ENCODE results near the gene VPS13C.

The VPS13C gene

DNA sequence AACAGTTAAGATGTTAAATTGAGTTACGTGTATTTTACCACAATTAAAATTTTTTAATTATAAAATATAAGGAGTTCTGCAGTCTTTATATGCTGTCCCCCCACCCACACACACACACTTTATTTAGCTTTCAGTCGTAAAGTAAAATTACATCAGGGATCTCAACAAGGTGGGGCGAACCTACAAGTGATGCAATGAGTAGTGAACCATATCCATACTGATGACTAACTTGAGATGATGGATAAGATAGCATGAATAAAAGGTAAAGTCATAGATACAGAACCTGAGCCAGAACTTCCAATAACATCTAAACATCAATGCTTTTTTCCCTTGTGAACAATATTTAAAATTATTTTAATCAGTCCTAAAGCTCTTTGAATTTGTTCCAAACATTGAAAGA lies 77.2 kb downstream of the VPS13C start:
- H3K27me3 ChIP-seq (replicated peaks; ENCODE audit: control insufficient read depth, insufficient read depth, low read length): no peaks in the 10 kb centered on the region
- no peak overlapping the region for H3K9ac ChIP-seq (ENCODE audit: low read length)
- no peak for DNase-seq (ENCODE audit: low read depth)
- no peaks in the 10 kb centered on the region for H3K9me3 ChIP-seq (ENCODE audit: control insufficient read depth, low read length)
- H3K36me3 ChIP-seq (ENCODE audit: control insufficient read depth, insufficient read depth, low read length, severe bottlenecking): peaks cover 57% of the 10 kb centered on the region
- no peak overlapping the region for H3K4me3 ChIP-seq (ENCODE audit: low read length)
- H3K4me1 ChIP-seq (ENCODE audit: control insufficient read depth, insufficient read depth, low read length): no peaks in the 10 kb centered on the region

DNA sequence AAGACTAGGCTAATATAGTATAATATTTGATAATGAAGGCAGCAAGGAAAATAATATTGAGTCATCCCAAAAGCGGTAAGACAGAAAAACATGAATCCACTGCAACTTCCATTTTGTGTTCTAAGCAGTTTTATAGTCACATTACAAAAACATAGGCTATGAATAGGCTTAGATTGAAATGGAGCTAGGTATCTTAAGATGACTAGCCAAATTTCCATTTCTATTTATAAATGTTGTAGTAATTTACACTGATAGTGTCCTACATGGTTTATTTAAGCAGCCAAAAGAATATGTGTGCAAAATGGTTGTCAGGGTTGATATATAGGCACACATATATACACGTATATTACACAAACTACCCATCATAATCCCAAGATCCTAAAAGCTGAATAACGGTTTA lies 82.0 kb downstream of the VPS13C start:
- no peak overlapping the region for H3K4me3 ChIP-seq (ENCODE audit: low read length)
- DNase-seq (ENCODE audit: low read depth): no peak
- H3K36me3 ChIP-seq (ENCODE audit: control insufficient read depth, insufficient read depth, low read length, severe bottlenecking): peaks cover 56% of the 10 kb centered on the region
- no peaks in the 10 kb centered on the region for H3K27me3 ChIP-seq (replicated peaks; ENCODE audit: control insufficient read depth, insufficient read depth, low read length)
- no peaks in the 10 kb centered on the region for H3K9me3 ChIP-seq (ENCODE audit: control insufficient read depth, low read length)
- no peaks in the 10 kb centered on the region for H3K4me1 ChIP-seq (ENCODE audit: control insufficient read depth, insufficient read depth, low read length)
- H3K9ac ChIP-seq (ENCODE audit: low read length): no peak overlapping the region

DNA sequence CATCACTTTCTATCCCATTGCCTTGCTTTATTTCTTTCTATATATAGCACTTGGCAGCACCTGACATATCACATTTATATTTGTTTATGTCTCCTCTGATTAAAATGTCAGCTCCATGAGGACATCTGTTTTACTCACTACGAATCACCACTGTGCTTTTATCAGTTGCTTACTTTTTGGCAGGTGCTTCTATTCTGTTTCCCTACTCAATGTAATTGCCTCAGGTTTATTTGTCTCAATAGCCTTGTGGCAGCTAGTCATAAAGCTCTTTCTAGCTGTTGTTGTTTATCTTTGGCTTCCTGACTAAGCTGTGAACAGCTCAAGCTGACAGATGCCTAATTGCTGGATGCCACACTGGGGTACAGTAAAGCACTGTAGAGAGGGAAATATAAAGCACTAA lies 85.5 kb downstream of the VPS13C start:
- H3K27me3 ChIP-seq (replicated peaks; ENCODE audit: control insufficient read depth, insufficient read depth, low read length): no peaks in the 10 kb centered on the region
- no peak for DNase-seq (ENCODE audit: low read depth)
- no peaks in the 10 kb centered on the region for H3K4me1 ChIP-seq (ENCODE audit: control insufficient read depth, insufficient read depth, low read length)
- no peak overlapping the region for H3K4me3 ChIP-seq (ENCODE audit: low read length)
- no peaks in the 10 kb centered on the region for H3K9me3 ChIP-seq (ENCODE audit: control insufficient read depth, low read length)
- no peak overlapping the region for H3K9ac ChIP-seq (ENCODE audit: low read length)
- H3K36me3 ChIP-seq (ENCODE audit: control insufficient read depth, insufficient read depth, low read length, severe bottlenecking): peaks cover 65% of the 10 kb centered on the region

DNA sequence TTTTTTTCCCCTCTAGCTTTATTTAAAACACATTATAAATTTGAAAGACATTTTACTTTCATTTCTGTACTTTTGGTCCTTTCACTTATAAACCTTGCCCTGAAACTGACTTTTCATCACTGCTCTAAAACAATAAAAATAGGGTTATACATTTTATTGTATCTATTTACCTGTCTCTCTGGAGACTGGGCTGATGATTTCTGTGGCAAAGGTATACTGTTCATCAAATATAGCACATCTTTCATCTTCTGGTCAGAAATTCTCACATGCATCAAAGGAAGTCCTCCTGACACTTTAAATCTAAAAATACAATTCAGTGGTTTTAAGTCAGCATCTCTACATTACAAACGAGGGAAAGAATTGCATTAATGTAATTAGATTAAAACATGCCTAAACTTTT lies 86.1 kb downstream of the VPS13C start:
- DNase-seq (ENCODE audit: low read depth): no peak
- no peak overlapping the region for H3K4me3 ChIP-seq (ENCODE audit: low read length)

DNA sequence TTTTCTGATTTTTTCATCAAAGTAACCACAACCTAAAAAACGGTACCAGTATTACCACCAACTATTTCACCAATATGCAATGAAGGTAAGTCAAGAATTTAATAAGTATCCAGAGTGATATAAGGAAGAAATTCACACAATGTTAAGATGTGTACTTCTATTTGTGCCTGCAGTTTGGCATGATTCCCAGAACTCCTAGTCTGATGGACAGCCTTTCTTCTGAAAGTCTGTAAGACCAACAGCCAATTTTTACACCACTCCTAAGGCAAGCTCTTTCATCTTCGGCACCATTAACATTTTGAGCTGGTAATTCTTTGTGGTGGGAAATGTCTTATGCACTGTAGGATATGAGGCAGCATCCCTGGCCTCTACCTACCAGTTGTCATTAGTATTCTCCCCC lies 108.3 kb downstream of the VPS13C start:
- H3K9me3 ChIP-seq (ENCODE audit: control insufficient read depth, low read length): no peaks in the 10 kb centered on the region
- H3K4me3 ChIP-seq (ENCODE audit: low read length): no peak overlapping the region
- no peaks in the 10 kb centered on the region for H3K27me3 ChIP-seq (replicated peaks; ENCODE audit: control insufficient read depth, insufficient read depth, low read length)
- H3K36me3 ChIP-seq (ENCODE audit: control insufficient read depth, insufficient read depth, low read length, severe bottlenecking): peaks cover 50% of the 10 kb centered on the region
- H3K9ac ChIP-seq (ENCODE audit: low read length): no peak overlapping the region
- H3K4me1 ChIP-seq (ENCODE audit: control insufficient read depth, insufficient read depth, low read length): peaks cover 3% of the 10 kb centered on the region
- no peak for DNase-seq (ENCODE audit: low read depth)

More for the DNA sequence above, 86.1 kb downstream of the VPS13C start:
- Histone ChIP-seq H3K36me3 (ENCODE audit: control insufficient read depth, insufficient read depth, low read length, severe bottlenecking) (peaks cover 70% of the 10 kb centered on the region), H3K4me1 (ENCODE audit: control insufficient read depth, insufficient read depth, low read length) (no peaks in the 10 kb centered on the region), H3K27me3 (replicated peaks; ENCODE audit: control insufficient read depth, insufficient read depth, low read length) (no peaks in the 10 kb centered on the region), H3K9me3 (ENCODE audit: control insufficient read depth, low read length) (no peaks in the 10 kb centered on the region), H3K9ac (ENCODE audit: low read length) (no peak overlapping the region)

DNA sequence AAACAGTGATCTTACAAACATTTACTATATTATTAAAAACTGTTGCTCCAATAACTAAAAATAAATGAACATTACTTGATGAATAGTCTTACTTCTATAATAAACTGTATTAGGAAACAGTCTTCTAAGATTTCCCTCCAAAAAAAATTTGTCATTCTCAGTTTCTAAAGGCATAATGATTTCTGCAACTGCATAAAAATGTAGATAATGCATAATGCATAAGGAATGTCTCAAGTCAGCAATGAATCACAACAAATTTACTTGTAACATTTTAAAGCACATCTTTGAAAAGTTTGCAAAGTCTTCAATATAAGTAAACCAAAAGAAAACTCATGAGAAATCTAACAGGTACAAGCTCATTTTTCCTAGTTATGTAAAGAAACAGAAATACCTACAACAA lies 113.5 kb downstream of the VPS13C start:
- Histone ChIP-seq H3K27me3 (replicated peaks; ENCODE audit: control insufficient read depth, insufficient read depth, low read length) (no peaks in the 10 kb centered on the region), H3K4me3 (ENCODE audit: low read length) (no peak overlapping the region), H3K4me1 (ENCODE audit: control insufficient read depth, insufficient read depth, low read length) (peaks cover 11% of the 10 kb centered on the region), H3K9me3 (ENCODE audit: control insufficient read depth, low read length) (peaks cover 3% of the 10 kb centered on the region), H3K36me3 (ENCODE audit: control insufficient read depth, insufficient read depth, low read length, severe bottlenecking) (peaks cover 36% of the 10 kb centered on the region), H3K9ac (ENCODE audit: low read length) (no peak overlapping the region)
- peak; percentile 55 for DNase-seq (ENCODE audit: low read depth)

DNA sequence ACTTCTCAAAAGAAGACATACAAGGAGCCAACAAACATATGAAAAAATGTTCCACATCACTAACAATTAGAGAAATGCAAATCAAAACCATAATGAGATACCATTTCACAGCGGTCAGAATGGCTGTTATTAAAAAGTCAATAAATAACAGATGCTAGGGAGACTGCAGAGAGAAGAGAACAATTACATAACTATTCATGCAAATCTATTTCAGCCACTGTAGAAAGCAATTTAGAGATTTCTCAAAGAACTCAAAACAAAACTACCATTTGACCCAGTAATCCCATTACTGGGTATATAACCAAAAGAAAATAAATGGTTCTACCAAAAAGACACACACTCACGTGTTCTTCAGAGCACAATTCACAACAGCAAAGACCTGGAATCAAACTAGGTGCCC lies 116.3 kb downstream of the VPS13C start:
- Histone ChIP-seq H3K36me3 (ENCODE audit: control insufficient read depth, insufficient read depth, low read length, severe bottlenecking) (peaks cover 49% of the 10 kb centered on the region), H3K9me3 (ENCODE audit: control insufficient read depth, low read length) (peaks cover 3% of the 10 kb centered on the region), H3K9ac (ENCODE audit: low read length) (no peak overlapping the region), H3K4me3 (ENCODE audit: low read length) (no peak overlapping the region), H3K4me1 (ENCODE audit: control insufficient read depth, insufficient read depth, low read length) (peaks cover 11% of the 10 kb centered on the region), H3K27me3 (replicated peaks; ENCODE audit: control insufficient read depth, insufficient read depth, low read length) (no peaks in the 10 kb centered on the region)
- DNase-seq (ENCODE audit: low read depth): no peak

DNA sequence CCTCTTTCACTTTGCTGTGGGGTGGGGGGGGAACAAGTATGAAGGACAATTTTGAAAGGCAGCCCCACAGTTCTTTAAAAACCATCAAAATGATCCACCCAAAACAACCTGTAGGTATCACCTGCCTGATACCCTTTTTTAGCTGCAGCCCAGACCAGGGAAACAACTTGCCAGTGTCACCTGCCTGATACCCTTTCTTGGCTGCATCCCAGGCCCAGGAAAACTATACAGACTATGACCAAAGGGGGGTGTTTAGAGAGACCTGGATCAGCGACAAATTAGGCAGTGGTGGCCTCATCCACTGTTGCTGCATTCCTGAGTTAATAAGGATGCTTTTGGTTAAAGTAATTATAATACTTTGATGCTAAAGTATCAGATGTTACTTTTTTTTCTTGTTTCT lies 122.0 kb downstream of the VPS13C start:
- DNase-seq (ENCODE audit: low read depth): no peak
- H3K9ac ChIP-seq (ENCODE audit: low read length): no peak overlapping the region
- no peak overlapping the region for H3K4me3 ChIP-seq (ENCODE audit: low read length)
- H3K4me1 ChIP-seq (ENCODE audit: control insufficient read depth, insufficient read depth, low read length): peaks cover under 1% of the 10 kb centered on the region
- no peaks in the 10 kb centered on the region for H3K27me3 ChIP-seq (replicated peaks; ENCODE audit: control insufficient read depth, insufficient read depth, low read length)
- H3K36me3 ChIP-seq (ENCODE audit: control insufficient read depth, insufficient read depth, low read length, severe bottlenecking): peaks cover 46% of the 10 kb centered on the region
- H3K9me3 ChIP-seq (ENCODE audit: control insufficient read depth, low read length): no peaks in the 10 kb centered on the region

DNA sequence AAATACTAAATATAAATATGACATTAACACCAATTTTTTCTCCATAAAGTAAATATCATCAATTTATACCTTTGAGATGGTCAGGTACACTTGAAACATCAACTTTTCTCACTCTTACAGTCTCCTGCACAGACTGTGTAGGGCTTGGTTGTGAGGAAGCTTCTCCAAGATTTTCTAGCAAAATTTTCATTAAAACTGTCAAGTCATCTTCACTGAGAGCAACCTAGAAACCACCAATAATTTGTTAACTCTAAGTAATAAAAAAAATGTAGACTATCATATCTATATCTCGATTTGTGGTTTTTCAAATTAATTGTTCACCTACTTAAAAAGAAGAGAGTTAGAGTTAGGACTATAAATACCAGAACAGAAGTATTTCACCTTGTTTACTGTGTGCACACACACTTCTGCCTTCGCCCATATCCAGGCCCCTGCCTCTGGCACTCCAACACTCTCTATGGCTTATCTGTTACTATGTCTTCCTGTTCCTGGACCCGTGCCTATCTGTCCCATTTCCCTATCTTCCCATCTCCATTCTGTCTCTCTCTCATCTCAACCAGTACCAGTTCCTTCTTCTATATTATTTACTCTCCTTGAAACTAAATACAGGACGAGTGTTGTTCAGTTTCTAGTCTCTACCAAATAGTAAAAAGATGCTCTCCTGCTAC lies 123.6 kb downstream of the VPS13C start:
- no peaks in the 10 kb centered on the region for H3K27me3 ChIP-seq (replicated peaks; ENCODE audit: control insufficient read depth, insufficient read depth, low read length)
- H3K4me1 ChIP-seq (ENCODE audit: control insufficient read depth, insufficient read depth, low read length): peaks cover 6% of the 10 kb centered on the region
- no peak overlapping the region for H3K9ac ChIP-seq (ENCODE audit: low read length)
- peaks cover 50% of the 10 kb centered on the region for H3K36me3 ChIP-seq (ENCODE audit: control insufficient read depth, insufficient read depth, low read length, severe bottlenecking)
- H3K4me3 ChIP-seq (ENCODE audit: low read length): no peak overlapping the region
- H3K9me3 ChIP-seq (ENCODE audit: control insufficient read depth, low read length): no peaks in the 10 kb centered on the region
- no peak for DNase-seq (ENCODE audit: low read depth)

DNA sequence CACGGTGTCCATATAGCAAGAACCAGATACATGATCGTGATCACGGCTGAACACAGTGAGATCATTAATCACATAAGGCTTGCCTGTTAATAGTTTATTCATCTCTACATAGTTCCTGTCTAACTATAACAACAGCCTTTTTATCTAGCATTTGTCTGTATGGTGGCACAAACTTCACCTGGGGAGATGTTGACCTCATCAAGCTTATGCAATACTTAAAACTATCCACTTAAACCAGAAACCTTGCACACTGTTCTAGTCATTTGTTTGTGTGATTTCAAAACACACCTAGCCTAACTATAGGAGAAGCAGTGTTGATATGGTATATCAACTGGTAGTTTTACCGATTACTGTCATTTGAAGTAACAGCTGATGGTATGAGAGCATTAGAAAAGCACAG lies 124.8 kb downstream of the VPS13C start:
- Histone ChIP-seq H3K4me1 (ENCODE audit: control insufficient read depth, insufficient read depth, low read length) (peaks cover 6% of the 10 kb centered on the region), H3K27me3 (replicated peaks; ENCODE audit: control insufficient read depth, insufficient read depth, low read length) (no peaks in the 10 kb centered on the region), H3K36me3 (ENCODE audit: control insufficient read depth, insufficient read depth, low read length, severe bottlenecking) (peaks cover 47% of the 10 kb centered on the region), H3K9ac (ENCODE audit: low read length) (no peak overlapping the region), H3K9me3 (ENCODE audit: control insufficient read depth, low read length) (no peaks in the 10 kb centered on the region), H3K4me3 (ENCODE audit: low read length) (no peak overlapping the region)
- DNase-seq (ENCODE audit: low read depth): no peak

DNA sequence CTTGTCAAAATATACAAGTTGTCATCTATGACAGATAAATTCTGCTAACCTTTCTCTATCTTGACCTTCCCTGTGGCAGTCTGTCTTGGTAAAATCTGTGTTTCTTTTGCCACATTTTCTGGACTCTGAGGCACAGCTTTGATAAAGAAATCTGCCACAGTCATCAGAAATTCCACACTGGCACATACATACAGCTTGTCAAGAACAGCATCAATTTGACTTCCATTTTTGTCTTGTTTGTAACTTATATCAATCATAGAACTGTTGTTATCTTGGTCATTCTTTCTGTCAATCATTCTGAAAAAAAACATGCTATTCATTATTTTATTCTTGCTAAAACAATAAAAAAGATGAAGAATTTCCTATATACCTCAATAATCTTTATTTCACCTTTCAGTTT lies 130.8 kb downstream of the VPS13C start:
- Histone ChIP-seq H3K9me3 (ENCODE audit: control insufficient read depth, low read length) (no peaks in the 10 kb centered on the region), H3K4me1 (ENCODE audit: control insufficient read depth, insufficient read depth, low read length) (peaks cover 6% of the 10 kb centered on the region), H3K27me3 (replicated peaks; ENCODE audit: control insufficient read depth, insufficient read depth, low read length) (no peaks in the 10 kb centered on the region), H3K9ac (ENCODE audit: low read length) (no peak overlapping the region), H3K4me3 (ENCODE audit: low read length) (no peak overlapping the region), H3K36me3 (ENCODE audit: control insufficient read depth, insufficient read depth, low read length, severe bottlenecking) (peaks cover 40% of the 10 kb centered on the region)
- DNase-seq (ENCODE audit: low read depth): no peak

DNA sequence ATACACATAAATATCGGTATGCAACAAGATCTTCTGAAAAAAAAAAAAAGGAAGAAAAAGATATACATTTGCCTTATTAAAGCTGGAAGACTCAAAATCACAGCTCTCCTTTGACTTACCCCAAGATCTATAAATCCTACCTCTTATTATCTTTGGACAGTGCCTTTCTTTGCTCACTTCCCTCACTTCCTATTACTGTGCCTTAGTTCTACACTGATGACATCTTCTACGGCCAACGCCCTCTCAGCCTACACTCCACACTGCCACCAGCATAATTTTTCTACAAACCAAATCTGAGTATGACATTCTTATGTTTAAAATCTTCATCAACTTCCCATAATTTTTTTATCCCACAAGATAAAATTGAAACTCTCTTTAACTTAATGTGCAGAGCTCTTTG lies 137.1 kb downstream of the VPS13C start:
- no peaks in the 10 kb centered on the region for H3K27me3 ChIP-seq (replicated peaks; ENCODE audit: control insufficient read depth, insufficient read depth, low read length)
- no peaks in the 10 kb centered on the region for H3K9me3 ChIP-seq (ENCODE audit: control insufficient read depth, low read length)
- peaks cover 42% of the 10 kb centered on the region for H3K36me3 ChIP-seq (ENCODE audit: control insufficient read depth, insufficient read depth, low read length, severe bottlenecking)
- H3K4me1 ChIP-seq (ENCODE audit: control insufficient read depth, insufficient read depth, low read length): no peaks in the 10 kb centered on the region
- DNase-seq (ENCODE audit: low read depth): no peak
- no peak overlapping the region for H3K4me3 ChIP-seq (ENCODE audit: low read length)
- H3K9ac ChIP-seq (ENCODE audit: low read length): no peak overlapping the region

All from adipocyte (in vitro differentiated cells).